GM19240 (cell line): ENCODE measurements around the gene RBM6.

ENCODE experiments used
- DNase-seq: peaks from one replicate; pipeline ENCODE4 v3.0.0; 2011; ENCODE audit warnings: low spot score; ENCODE audit not compliant: insufficient read length

Gene RBM6

GRCh38 chr3:50095352-50095998, 155.5 kb downstream of the RBM6 start:
- no peak for DNase-seq

DNA sequence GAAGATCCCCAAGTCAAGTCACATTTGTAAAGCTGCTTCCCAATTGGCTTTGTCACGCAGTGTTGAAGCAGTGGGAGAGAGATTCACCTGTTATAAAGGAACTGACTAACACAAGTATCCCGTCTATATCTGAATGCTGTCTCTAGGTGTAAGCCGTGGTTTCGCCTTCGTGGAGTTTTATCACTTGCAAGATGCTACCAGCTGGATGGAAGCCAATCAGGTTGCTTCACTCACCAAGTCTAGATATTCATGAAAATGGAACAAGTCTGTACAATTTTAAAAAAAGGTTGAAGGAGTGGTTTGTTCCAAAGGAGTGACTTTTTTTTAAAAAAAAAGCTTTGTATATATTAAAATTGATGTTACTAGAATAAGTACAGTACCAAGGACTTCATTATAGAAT, 160.4 kb downstream of the RBM6 start:
- no peak for DNase-seq

- DNase-seq = no peak
Measured at GRCh38 chr3:50100956-50101845, 161.3 kb downstream of the RBM6 start.

GRCh38 chr3:50102558-50102957, 162.6 kb downstream of the RBM6 start:
- DNase-seq = no peak

DNA sequence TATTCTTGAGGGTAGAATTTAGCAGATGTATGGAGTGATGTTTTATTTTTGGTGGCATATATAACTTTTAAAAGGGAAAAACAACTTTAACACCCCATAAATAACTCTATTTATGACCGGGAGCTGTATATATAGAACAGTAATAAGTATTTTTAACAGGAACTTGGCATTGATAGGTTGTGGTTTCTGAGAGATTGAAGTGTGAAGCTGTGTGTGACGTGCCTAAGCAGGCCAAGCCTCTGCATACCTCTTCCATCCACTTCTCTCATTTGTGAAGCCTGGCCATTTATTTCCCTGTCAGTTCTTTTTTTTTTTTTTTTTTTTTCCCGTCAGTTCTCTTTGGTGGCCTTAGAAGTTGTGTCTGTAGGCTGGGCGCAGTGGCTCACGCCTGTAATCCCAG, 171.8 kb downstream of the RBM6 start:
- no peak for DNase-seq

DNA sequence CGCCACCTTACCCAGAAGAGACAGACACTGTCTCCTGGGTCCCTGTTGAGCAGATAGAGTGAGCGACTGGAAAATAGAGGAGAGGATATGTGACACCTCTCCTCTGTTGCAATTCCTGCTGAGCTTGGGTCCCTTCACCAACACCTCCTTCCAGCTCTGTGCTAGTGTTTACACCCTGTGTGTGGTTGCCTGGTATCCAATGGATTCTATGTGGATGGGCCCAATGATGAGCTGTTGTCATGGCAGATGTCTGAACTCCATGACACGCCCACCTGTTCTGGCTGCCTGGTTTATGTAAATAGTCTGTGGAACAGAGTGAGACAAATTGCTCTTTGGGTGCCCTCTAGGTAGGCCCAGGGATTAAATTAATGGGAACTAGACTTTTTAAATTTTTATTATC, 172.5 kb downstream of the RBM6 start:
- DNase-seq = no peak

GRCh38 chr3:50117120-50117519, 177.2 kb downstream of the RBM6 start:
- no peak for DNase-seq

DNA sequence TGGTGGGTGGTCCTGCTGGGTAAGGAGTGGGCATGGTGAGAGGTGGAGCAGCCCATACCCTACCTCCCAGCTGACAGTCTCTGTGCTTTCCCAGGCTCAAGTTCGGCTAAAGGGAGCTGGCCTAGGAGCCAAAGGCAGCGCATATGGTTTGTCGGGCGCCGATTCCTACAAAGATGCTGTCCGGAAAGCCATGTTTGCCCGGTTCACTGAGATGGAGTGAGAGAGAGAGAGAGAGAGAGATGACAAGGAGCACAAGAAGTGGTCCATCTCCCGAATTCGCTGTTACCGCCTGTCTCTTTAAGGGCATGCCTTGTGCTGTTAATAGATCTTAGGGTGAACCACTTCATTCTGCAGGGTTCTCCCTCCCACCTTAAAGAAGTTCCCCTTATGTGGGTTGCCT, 178.3 kb downstream of the RBM6 start:
- DNase-seq = no peak

- DNase-seq = no peak
Measured at GRCh38 chr3:50119786-50120185, 179.8 kb downstream of the RBM6 start.

GRCh38 chr3:50120364-50121071, 180.6 kb downstream of the RBM6 start:
- DNase-seq = no peak

- DNase-seq = peak; percentile 96
Measured at GRCh38 chr3:50121072-50122032, 181.4 kb downstream of the RBM6 start.

DNA sequence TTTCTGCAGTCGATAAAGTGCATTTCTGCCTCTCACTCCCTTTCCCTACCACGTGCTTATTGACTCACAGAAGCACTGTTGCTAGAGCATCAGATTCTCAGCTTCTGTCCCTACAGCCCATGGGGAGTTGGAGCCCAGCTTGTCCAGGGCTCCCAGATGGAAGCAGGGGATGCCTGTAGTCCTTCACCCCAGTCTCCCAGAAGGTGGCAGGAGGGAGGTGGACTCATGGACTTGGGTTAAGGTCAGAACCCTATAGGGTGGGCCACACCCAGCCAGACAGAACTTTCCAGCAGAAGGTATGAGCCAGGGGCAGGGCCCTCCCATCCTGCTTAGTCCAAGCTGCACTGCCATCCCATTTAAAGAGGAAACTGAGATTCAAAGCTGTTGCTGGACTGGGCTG, 182.1 kb downstream of the RBM6 start:
- DNase-seq = no peak

DNA sequence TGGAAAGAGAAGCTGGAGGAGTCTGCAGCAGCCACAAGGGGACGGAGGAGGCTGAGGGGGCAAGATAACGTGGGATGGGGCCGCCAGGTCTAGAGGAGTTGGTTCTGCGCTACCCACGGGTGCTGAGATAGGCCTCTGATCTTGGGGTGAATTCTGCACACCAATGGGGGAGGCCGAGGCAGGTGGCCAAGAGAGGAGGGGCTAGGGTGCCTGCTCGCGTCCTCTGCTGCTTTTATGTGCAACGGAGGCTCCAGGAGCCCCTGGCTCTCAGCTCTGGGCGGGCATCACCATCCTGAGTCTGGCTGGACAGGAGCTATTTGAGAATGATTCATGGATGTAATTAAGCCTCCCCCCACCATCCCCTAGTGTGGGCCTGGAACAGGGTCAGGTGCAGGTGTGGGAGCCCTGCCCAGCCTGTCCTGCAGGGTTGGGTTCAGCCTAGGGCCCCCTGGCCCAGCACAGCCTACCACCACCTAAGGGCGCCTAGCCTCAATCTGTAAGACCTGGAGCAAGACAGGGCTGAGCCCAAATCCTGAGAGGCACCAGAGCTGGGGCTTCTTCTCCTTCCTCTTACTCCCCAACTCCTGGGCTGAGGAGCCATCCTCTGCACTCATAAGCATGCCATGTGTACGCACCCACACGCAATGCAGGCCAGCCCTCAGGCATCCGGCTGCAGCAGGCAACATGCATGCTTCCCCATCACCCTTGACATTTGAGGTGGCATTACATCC, 182.9 kb downstream of the RBM6 start:
- DNase-seq = no peak

DNA sequence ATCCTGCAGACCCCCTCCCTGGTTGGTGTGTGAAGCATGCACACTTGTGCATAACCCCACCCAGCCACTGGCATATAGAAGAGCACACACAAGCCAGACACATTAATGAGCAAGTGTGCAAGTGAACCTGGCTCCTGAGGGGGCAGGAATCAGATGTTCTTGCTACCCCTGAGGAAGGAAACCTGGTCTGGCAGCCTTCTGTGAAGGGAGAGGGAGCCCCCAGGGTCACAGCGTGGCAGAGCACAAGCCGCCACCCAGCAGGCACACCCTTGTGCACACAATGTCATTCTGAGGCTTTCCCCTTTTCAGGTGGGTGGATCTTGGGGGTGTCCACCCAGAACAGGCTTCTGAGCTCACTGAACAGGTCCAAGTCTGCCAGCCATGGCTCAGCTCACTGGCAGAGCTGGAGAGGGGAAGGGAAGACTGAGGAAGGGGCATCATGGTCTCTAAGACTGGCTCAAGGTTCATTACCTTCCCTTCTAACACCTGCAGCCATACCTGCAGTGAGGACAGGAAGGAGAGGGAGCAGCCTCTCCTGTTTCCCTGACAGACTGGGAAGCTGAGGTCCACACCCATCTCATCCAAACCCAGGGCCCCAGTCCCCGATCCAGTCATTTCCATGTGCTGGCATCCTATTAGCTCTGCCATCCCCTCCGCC, 183.6 kb downstream of the RBM6 start:
- DNase-seq = no peak

DNA sequence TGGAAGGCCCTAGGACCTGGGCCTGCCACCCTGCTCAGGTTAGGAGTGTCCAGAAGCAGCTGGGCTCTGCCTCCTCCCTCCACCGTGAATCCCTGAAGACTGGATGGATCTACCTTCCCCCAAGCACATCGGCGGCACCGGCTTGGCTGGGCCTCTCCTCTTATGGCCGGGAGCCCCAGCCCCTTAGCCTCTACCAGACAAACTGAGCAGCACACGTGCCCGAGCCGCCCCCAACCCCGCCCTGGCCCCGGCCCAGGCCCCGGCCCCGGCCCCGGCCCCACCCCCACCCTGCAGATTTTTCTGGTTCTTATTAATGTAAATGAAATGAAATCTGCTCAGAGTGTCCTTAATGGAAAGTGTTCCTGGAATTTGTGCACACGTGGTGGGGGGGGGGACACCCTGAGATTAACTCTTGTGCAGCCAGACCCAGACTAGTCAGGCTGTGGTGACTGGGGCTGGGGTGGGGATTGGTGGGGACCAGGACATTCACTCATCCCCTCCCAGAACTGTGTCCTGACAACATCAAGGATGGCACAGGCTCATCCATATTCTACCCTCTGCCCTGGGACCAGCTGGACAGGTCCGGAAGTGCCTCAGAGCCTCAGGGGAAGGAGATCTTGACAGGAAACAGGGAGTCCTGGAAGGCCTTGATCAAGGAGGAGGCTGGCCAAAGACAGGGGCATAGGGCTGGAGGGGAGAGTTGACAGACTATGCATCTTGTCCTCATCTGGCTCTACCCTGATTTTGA, 184.3 kb downstream of the RBM6 start:
- DNase-seq = no peak

GRCh38 chr3:50124800-50125178, 184.8 kb downstream of the RBM6 start:
- no peak for DNase-seq

GRCh38 chr3:50125541-50126286, 185.8 kb downstream of the RBM6 start:
- DNase-seq = no peak
